Measurements from ENCODE around the gene GOSR2.
A peak's percentile ranks its signal among the peaks of the same experiment; 100 is the strongest.

The GOSR2 gene

GRCh38 chr17:46922804-46923635 is at the start of gene GOSR2:
TSS of gene GOSR2 (plus strand) at chr17:46923160. CDS start at chr17:46923193, 33 bp downstream.
- DNase-seq = peak; percentile 59

- DNase-seq = no peak
These were observed 48.9 kb upstream of the GOSR2 start for GRCh38 chr17:46873941-46874645.

- no peak for DNase-seq
These were observed 48.1 kb upstream of the GOSR2 start for GRCh38 chr17:46874906-46875305.

GRCh38 chr17:46875849-46876352 is 47.1 kb upstream of the GOSR2 start:
- DNase-seq = no peak

- no peak for DNase-seq
These were observed 46.5 kb upstream of the GOSR2 start for GRCh38 chr17:46876353-46876887.

- DNase-seq = no peak
These were observed 46.0 kb upstream of the GOSR2 start for GRCh38 chr17:46876926-46877325.

GRCh38 chr17:46877466-46877865 is 45.5 kb upstream of the GOSR2 start:
- DNase-seq = no peak

GRCh38 chr17:46878055-46878454 is 44.9 kb upstream of the GOSR2 start:
- no peak for DNase-seq

- DNase-seq = no peak
These were observed 43.9 kb upstream of the GOSR2 start for GRCh38 chr17:46879101-46879500.

GRCh38 chr17:46881015-46881414 is 41.9 kb upstream of the GOSR2 start:
- no peak for DNase-seq

GRCh38 chr17:46882666-46883065 is 40.3 kb upstream of the GOSR2 start:
- no peak for DNase-seq

- no peak for DNase-seq
These were observed 39.0 kb upstream of the GOSR2 start for GRCh38 chr17:46883871-46884520.

GRCh38 chr17:46884552-46884951 is 38.4 kb upstream of the GOSR2 start:
- DNase-seq = no peak

- DNase-seq = no peak
These were observed 37.3 kb upstream of the GOSR2 start for GRCh38 chr17:46885415-46886309.

GRCh38 chr17:46886310-46886663 is 36.7 kb upstream of the GOSR2 start:
- DNase-seq = no peak

- DNase-seq = no peak
These were observed 35.2 kb upstream of the GOSR2 start for GRCh38 chr17:46887717-46888116.

GRCh38 chr17:46888727-46889126 is 34.2 kb upstream of the GOSR2 start:
- no peak for DNase-seq

GRCh38 chr17:46889519-46889918 is 33.4 kb upstream of the GOSR2 start:
- DNase-seq = no peak

GRCh38 chr17:46889992-46890564 is 32.9 kb upstream of the GOSR2 start:
- no peak for DNase-seq

GRCh38 chr17:46890638-46891037 is 32.3 kb upstream of the GOSR2 start:
- DNase-seq = no peak

- DNase-seq = no peak
These were observed 30.7 kb upstream of the GOSR2 start for GRCh38 chr17:46892192-46892703.

- no peak for DNase-seq
These were observed 28.9 kb upstream of the GOSR2 start for GRCh38 chr17:46894024-46894423.

Data from NCI-H1048 (cell line).